ENCODE measurements around the gene DGUOK. TPM values are rescaled to one million over a fixed set of nuclear protein-coding genes. Genes with fewer than 3 reads are reported as not detected.

Gene DGUOK
- total and polyA plus RNA-seq, 2 of the 4 experiments (the other 2 are of a cell fraction): 66.3 to 111 TPM

GRCh38 chr2:74004212-74005182 is 77.8 kb downstream of the DGUOK start (continued):
- TF ChIP-seq BHLHE40 (IDR thresholded peaks at IDR 0.05; ENCODE audit: low read depth, low read length): no peak
- TF ChIP-seq RCOR1 (IDR thresholded peaks at IDR 0.05; ENCODE audit: insufficient replicate concordance, low read length): no peak
- TF ChIP-seq NFE2L2 (IDR thresholded peaks at IDR 0.05; ENCODE audit: low read depth, low read length): no peak

DNA sequence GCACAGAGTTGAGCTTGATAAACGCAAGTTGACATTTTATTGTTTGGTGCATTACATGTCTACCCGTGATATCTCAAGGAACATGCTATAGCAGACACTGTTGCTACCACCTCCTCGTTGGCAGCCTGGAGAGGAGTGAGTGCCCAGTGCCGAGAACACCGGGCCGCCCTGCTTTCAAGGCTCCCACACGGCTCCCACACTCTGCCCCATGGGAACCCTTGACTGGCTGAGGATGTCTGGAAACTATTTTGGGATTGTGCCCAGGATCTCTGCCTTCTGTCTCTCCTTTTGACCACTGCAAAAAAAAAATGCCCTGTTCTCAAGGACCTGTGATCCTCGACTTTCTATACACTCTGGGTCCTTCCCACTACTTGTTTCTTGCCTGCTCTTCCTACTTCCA is 79.1 kb downstream of the DGUOK start:
- peaks cover 33% of the 10 kb centered on the region for H3K4me1 ChIP-seq (ENCODE audit: control insufficient read depth, insufficient read depth, low read length)

More for the DNA sequence above, 79.1 kb downstream of the DGUOK start:
- H3K27ac ChIP-seq (ENCODE audit: insufficient read depth, low read length): no peak overlapping the region
- H3K9me3 ChIP-seq (ENCODE audit: control insufficient read depth, insufficient read depth, low read length): no peaks in the 10 kb centered on the region
- H2AK5ac ChIP-seq (ENCODE audit: low read depth, low read length): no peak overlapping the region
- H3K18ac ChIP-seq (ENCODE audit: low read depth, low read length): no peak overlapping the region
- H2AK9ac ChIP-seq (replicated peaks; ENCODE audit: low read depth, low read length, poor library complexity): no peak overlapping the region
- H4K91ac ChIP-seq (ENCODE audit: insufficient read depth, low read depth, low read length): no peak overlapping the region
- DNase-seq: no peak
- no peak overlapping the region for H2BK20ac ChIP-seq (ENCODE audit: low read depth, low read length)
- intact Hi-C loops (cut with micrococcal nuclease): no loop called here
- CTCF ChIA-PET: interaction anchor here (0.5 kb wide), 1 partner anchor 27 kb away, joined by 5 read pairs; no protein-coding TSS in a partner anchor
- H4K8ac ChIP-seq (ENCODE audit: low read depth in 2 of 2, low read length in 2 of 2): no peak overlapping the region
- dilution Hi-C loops (cut with HindIII; ENCODE audit: low sequenced_read_pairs, unreplicated experiment): no loop called here
- peaks cover 39 to 90% of the 10 kb centered on the region in 2 experiments for H3K79me1 ChIP-seq (ENCODE audit: low read depth in 1 of 2, low read length in 2 of 2)
- 81% methylated on average over 2 of the region's 8 CpGs; no CpG with 5 or more reads in 1 of the 2 experiments for WGBS, 2 experiments (ENCODE audit: extremely low coverage in 2 of 2, insufficient read length in 1 of 2)
- H4K20me1 ChIP-seq (ENCODE audit: insufficient read depth, low read length): peaks cover 79% of the 10 kb centered on the region
- in situ Hi-C loops (cut with MboI; ENCODE audit: low sequenced_read_pairs): no loop called here
- ATAC-seq (ENCODE audit: low read depth): no peak
- no peak overlapping the region for H3K9ac ChIP-seq (ENCODE audit: low read depth, low read length)
- no peak overlapping the region for H2BK5ac ChIP-seq (ENCODE audit: low read depth, low read length, poor library complexity, severe bottlenecking)
- H3K4me2 ChIP-seq (ENCODE audit: low read depth, low read length): no peak overlapping the region
- H3K36me3 ChIP-seq (ENCODE audit: control insufficient read depth, insufficient read depth, low read length): peaks cover 9% of the 10 kb centered on the region
- H3K4ac ChIP-seq (ENCODE audit: low read depth, low read length): no peak overlapping the region
- no peak overlapping the region for H3K4me3 ChIP-seq (ENCODE audit: insufficient read depth, low read depth, low read length)
- H3K23ac ChIP-seq (ENCODE audit: low read depth, low read length): no peak overlapping the region; the same call in 1 of the 2 replicates
- H3K56ac ChIP-seq (ENCODE audit: extremely low read depth, insufficient read depth, low read length): no peak overlapping the region
- BruUV-seq (replicated peaks): no TSS peak
- no peaks in the 10 kb centered on the region for H3K27me3 ChIP-seq (ENCODE audit: control insufficient read depth, insufficient read depth, low read length)
- H3K9me1 ChIP-seq (ENCODE audit: insufficient read depth, low read length): peaks cover 32% of the 10 kb centered on the region
- no peak overlapping the region for H3K14ac ChIP-seq (replicated peaks; ENCODE audit: low read depth, low read length)
- no peak overlapping the region for H4K5ac ChIP-seq (ENCODE audit: low read depth, low read length)
- no peak overlapping the region for H2BK120ac ChIP-seq (ENCODE audit: low read depth, low read length)
- POLR2A ChIA-PET (ENCODE audit: unreplicated experiment): no interaction called here
- H2AFZ ChIP-seq (replicated peaks; ENCODE audit: low read length, poor library complexity): no peak overlapping the region
- TF ChIP-seq RCOR1 (IDR thresholded peaks at IDR 0.05; ENCODE audit: insufficient replicate concordance, low read length): no peak
- no peak for TF ChIP-seq CEBPB (IDR thresholded peaks at IDR 0.05; ENCODE audit: low read depth, low read length)
- no peak for TF ChIP-seq CTCF (conservative IDR thresholded peaks at IDR 0.05; ENCODE audit: low read depth, low read length)
- TF ChIP-seq, protein P1, sequence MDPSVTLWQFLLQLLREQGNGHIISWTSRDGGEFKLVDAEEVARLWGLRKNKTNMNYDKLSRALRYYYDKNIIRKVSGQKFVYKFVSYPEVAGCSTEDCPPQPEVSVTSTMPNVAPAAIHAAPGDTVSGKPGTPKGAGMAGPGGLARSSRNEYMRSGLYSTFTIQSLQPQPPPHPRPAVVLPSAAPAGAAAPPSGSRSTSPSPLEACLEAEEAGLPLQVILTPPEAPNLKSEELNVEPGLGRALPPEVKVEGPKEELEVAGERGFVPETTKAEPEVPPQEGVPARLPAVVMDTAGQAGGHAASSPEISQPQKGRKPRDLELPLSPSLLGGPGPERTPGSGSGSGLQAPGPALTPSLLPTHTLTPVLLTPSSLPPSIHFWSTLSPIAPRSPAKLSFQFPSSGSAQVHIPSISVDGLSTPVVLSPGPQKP (IDR thresholded peaks at IDR 0.05; ENCODE audit: borderline replicate concordance, low read depth, low read length): no peak
- no peak for TF ChIP-seq MXI1 (IDR thresholded peaks at IDR 0.05; ENCODE audit: borderline replicate concordance, low read depth, low read length)
- no peak for TF ChIP-seq FOS (IDR thresholded peaks at IDR 0.05; ENCODE audit: low read depth, low read length)
- TF ChIP-seq BHLHE40 (IDR thresholded peaks at IDR 0.05; ENCODE audit: low read depth, low read length): no peak
- no peak for TF ChIP-seq MAFK (IDR thresholded peaks at IDR 0.05; ENCODE audit: low read depth, low read length)
- no peak overlapping the region for H2BK15ac ChIP-seq (ENCODE audit: low read depth, low read length)

All from IMR-90 (cell line).